NB4 (cell line): ENCODE data around the gene TIMM17A.
A peak's percentile ranks its signal among the peaks of the same experiment; 100 is the strongest.

Experiments
- DNase-seq: peaks from one replicate; pipeline ENCODE4 v3.0.0; 2010; ENCODE audit warnings: low read depth
- H3K4me3 ChIP-seq: one replicate; pipeline ENCODE4 v1.5.1; 2011; ENCODE audit warnings: mild to moderate bottlenecking, low read depth, low read length, moderate library complexity
- MYC ChIP-seq: IDR thresholded peaks from 2 replicates; pipeline ENCODE4 v1.6.1; 2011; ENCODE audit warnings: low read depth, low read length
- POLR2A ChIP-seq: IDR thresholded peaks from 2 replicates; pipeline ENCODE4 v1.6.1; 2011; ENCODE audit warnings: mild to moderate bottlenecking; ENCODE audit not compliant: insufficient read length; ENCODE audit errors: extremely low read depth
- TF ChIP-seq, protein P1 (sequence below): IDR thresholded peaks from 2 replicates; pipeline ENCODE4 v1.6.1; 2011; ENCODE audit warnings: low read depth, low read length
- TF ChIP-seq, protein P2 (sequence below): IDR thresholded peaks from one replicate; pipeline ENCODE4 v1.5.1; 2012; ENCODE audit warnings: low read depth, low read length

TIMM17A gene

DNA sequence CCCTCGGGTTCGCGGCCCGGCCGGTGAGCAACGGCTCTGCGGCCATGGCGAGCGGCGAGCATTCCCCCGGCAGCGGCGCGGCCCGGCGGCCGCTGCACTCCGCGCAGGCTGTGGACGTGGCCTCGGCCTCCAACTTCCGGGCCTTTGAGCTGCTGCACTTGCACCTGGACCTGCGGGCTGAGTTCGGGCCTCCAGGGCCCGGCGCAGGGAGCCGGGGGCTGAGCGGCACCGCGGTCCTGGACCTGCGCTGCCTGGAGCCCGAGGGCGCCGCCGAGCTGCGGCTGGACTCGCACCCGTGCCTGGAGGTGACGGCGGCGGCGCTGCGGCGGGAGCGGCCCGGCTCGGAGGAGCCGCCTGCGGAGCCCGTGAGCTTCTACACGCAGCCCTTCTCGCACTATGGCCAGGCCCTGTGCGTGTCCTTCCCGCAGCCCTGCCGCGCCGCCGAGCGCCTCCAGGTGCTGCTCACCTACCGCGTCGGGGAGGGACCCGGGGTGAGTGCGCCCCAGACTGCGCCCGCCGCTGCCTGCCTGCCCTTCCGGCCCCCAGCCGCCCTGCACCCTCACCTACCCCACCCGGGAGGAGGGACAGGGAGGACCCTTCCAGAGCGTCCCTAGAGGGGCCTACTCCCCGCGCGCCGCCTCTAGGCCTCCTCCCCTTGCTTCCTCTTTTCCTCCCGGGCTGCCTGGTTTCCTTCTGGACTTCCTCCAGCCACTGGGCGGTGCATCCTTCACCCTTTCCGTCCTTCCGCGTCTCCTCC is 27.5 kb downstream of the TIMM17A start, which contains the start of gene RNPEP:
TSS of gene RNPEP (plus strand) at position 26 of the 757 bp plus-strand sequence. CDS start at position 45, 19 bp downstream.
- DNase-seq: peak; percentile 87
- H3K4me3 ChIP-seq: peak within 1 kb of the TSS; percentile 61
- TF ChIP-seq POLR2A (peak; percentile 67), MYC (no peak; the same call in 1 of the 2 replicates)
- TF ChIP-seq, protein P1, sequence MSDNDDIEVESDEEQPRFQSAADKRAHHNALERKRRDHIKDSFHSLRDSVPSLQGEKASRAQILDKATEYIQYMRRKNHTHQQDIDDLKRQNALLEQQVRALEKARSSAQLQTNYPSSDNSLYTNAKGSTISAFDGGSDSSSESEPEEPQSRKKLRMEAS: 0 out of 2 replicates have a peak, but pooled peaks have one; percentile 21
- TF ChIP-seq, protein P2, sequence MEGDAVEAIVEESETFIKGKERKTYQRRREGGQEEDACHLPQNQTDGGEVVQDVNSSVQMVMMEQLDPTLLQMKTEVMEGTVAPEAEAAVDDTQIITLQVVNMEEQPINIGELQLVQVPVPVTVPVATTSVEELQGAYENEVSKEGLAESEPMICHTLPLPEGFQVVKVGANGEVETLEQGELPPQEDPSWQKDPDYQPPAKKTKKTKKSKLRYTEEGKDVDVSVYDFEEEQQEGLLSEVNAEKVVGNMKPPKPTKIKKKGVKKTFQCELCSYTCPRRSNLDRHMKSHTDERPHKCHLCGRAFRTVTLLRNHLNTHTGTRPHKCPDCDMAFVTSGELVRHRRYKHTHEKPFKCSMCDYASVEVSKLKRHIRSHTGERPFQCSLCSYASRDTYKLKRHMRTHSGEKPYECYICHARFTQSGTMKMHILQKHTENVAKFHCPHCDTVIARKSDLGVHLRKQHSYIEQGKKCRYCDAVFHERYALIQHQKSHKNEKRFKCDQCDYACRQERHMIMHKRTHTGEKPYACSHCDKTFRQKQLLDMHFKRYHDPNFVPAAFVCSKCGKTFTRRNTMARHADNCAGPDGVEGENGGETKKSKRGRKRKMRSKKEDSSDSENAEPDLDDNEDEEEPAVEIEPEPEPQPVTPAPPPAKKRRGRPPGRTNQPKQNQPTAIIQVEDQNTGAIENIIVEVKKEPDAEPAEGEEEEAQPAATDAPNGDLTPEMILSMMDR: no peak

DNA sequence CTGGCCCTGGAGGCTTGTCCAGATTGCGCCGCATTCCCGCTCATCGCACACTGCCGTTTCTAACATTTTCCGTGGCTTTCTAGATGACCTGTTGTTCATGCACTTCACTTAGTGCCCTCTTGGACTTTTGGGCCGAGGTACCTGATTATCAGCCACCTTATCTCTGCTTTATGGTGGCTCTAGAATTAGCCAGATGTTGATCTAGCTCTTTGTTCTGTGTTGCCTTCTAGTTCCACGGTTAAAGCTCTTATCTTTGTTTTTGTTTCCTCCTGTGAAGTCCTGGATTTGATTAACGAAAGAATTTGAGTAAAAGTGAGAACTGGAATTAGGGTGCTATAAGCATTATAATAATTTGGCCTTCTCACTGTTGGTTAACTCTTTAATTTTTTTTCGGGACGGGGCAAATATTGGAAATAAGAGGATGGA is 28.1 kb downstream of the TIMM17A start:
- peak overlapping the region; percentile 61 for H3K4me3 ChIP-seq
- TF ChIP-seq, protein P1: no peak
- TF ChIP-seq POLR2A: no peak
- TF ChIP-seq, protein P2: no peak
- no peak for TF ChIP-seq MYC
- no peak for DNase-seq

DNA sequence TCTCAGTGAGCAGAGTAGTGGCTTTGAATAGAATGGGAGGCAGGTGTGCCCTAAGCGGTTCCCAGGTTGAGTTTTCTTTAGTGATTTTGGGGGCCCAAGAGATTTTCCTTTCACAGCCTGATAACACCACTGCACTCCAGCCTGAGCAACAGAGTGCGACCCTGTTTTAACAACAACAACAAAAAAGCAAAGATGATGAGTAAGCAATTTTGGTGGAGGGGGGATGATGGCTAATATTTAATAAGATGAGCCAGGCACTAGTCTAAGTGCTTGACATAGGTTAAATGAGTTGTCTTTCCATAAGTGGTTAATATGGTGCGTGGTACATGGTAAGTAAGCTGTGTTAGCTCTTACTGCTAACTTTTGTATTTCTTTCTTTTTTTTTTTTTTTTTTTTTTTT is 29.1 kb downstream of the TIMM17A start:
- no peak for TF ChIP-seq MYC
- TF ChIP-seq, protein P2: no peak
- TF ChIP-seq, protein P1: no peak
- no peak for TF ChIP-seq POLR2A
- no peak overlapping the region for H3K4me3 ChIP-seq

GRCh38 chr1:201985355-201985754 is 30.1 kb downstream of the TIMM17A start:
- H3K4me3 ChIP-seq: no peak overlapping the region
- no peak for DNase-seq
- TF ChIP-seq, protein P2: no peak
- TF ChIP-seq POLR2A (no peak), MYC (no peak)
- TF ChIP-seq, protein P1: no peak

More for the DNA sequence above, 29.1 kb downstream of the TIMM17A start:
- no peak for DNase-seq

GRCh38 chr1:201988601-201989000 is 33.3 kb downstream of the TIMM17A start:
- DNase-seq: no peak
- TF ChIP-seq MYC: no peak
- TF ChIP-seq, protein P1: no peak
- TF ChIP-seq POLR2A: no peak
- TF ChIP-seq, protein P2: no peak
- H3K4me3 ChIP-seq: no peak overlapping the region
